Measurements from ENCODE around the gene ZSWIM7. TPM values are rescaled to one million over a fixed set of nuclear protein-coding genes. Genes with fewer than 3 reads are reported as not detected.

ZSWIM7 gene
- total RNA-seq, 1 donor from 2014 or later: 24.2 TPM

DNA sequence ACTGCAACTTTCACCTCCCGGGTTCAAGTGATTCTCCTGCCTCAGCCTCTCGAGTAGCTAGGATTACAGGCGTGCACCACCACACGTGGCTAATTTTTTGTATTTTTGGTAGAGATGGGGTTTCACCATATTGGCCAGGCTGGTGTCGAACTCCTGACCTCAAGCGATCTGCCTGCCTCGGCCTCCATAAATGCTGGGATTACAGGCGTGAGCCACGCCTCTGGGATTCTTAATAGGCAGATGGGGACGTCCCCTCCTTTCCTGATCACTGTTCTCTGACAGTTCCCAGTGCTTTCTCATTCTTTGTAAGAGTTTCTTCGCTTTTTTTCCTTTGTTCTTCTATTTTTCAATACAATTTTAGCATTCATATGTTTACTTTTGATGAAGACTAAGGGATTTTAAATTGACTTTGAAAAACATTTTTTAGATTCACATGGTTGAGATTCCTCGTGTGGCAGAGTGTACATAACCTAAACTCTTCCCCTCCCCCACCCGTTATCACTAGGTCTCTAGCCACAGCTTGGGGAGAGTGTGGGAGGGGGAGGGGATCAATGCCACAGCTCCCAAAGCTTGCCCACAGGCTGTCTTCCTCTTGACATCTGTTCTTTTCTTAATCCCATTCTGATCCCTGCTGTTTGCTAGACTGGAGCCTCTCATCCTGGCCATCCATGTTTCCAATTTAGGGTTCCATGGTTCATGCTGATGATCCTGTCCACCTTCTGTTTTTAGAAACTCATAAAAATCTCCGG lies 43.5 kb downstream of the ZSWIM7 start:
- TF ChIP-seq, protein P1, sequence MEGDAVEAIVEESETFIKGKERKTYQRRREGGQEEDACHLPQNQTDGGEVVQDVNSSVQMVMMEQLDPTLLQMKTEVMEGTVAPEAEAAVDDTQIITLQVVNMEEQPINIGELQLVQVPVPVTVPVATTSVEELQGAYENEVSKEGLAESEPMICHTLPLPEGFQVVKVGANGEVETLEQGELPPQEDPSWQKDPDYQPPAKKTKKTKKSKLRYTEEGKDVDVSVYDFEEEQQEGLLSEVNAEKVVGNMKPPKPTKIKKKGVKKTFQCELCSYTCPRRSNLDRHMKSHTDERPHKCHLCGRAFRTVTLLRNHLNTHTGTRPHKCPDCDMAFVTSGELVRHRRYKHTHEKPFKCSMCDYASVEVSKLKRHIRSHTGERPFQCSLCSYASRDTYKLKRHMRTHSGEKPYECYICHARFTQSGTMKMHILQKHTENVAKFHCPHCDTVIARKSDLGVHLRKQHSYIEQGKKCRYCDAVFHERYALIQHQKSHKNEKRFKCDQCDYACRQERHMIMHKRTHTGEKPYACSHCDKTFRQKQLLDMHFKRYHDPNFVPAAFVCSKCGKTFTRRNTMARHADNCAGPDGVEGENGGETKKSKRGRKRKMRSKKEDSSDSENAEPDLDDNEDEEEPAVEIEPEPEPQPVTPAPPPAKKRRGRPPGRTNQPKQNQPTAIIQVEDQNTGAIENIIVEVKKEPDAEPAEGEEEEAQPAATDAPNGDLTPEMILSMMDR (IDR thresholded peaks at IDR 0.05; ENCODE audit: insufficient read depth, low read length, severe bottlenecking): no peak
- H3K36me3 ChIP-seq (ENCODE audit: control insufficient read depth, insufficient read depth, low read length): peaks cover 2% of the 10 kb centered on the region
- FAIRE-seq: no peak
- H3K4me3 ChIP-seq (ENCODE audit: low read depth, low read length): no peak overlapping the region
- H3K27me3 ChIP-seq (ENCODE audit: control insufficient read depth, insufficient read depth, low read length): no peaks in the 10 kb centered on the region
- DNase-seq (ENCODE audit: low read depth): no peak

DNA sequence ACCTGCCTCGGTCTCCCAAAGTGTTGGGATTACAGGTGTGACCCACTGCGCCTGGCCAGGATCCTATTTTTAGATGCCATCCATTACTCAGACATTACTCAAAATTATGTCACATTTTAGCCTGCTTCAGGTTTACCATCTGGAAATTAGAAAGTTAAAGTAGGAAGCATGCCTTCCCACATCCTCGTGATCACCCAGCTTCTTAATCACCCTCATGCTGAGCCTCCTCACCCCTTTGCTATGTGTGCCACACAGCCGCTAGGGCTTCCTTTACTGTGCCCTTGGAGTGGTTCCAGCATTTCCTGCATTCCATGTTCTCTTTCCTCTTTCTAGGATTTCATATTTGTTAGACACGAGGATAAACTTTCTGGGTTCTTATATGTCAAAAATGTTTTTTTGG lies 45.3 kb downstream of the ZSWIM7 start:
- H3K27me3 ChIP-seq (ENCODE audit: control insufficient read depth, insufficient read depth, low read length): no peaks in the 10 kb centered on the region
- FAIRE-seq (no peak), DNase-seq (ENCODE audit: low read depth) (peak; percentile 96)
- no peak overlapping the region for H3K4me3 ChIP-seq (ENCODE audit: low read depth, low read length)
- TF ChIP-seq, protein P1 (IDR thresholded peaks at IDR 0.05; ENCODE audit: insufficient read depth, low read length, severe bottlenecking): no peak
- H3K36me3 ChIP-seq (ENCODE audit: control insufficient read depth, insufficient read depth, low read length): peaks cover 8% of the 10 kb centered on the region

DNA sequence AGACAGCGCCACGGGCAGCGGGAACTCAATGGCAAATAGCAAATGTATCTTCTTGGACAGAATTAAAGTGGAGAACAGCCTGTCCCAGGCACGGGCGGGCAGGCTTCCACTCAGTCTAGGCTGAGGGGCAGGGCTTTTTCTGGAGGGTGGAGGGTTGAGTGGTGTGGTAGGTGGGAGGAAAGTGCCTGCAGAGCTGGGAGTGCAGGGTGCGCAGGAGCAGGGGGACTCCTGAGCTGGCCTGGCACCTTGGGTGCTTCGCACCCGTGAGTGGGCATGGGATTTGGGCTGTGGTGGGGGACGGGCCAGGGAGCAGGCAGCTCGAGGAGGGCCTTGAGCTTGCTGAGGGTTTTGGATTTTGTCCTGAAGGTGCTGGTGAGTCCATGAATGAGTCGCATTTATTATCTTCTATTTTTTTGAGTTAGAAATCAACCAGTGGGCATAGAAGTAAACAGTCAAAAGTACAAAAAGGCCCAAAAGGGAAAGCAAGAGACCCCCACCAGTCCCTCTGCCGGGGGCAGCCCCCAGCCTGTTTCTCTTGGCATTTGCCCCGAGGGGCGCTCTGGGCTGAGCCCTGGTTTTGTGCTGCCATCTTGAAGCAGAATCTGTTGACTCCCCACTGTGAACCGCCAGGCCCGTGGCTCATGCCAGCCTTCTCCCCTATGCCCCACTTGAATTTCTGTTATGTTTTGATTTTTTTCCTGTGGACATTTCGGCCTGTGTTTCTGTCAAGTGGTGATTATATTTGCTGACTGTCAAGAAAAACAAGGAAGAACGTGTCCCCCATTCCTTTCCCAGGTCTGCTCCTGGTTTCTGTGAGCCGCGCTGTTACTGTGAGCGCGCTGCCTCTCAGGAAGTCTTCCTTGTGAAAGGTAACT lies 46.4 kb downstream of the ZSWIM7 start:
- peaks cover 8% of the 10 kb centered on the region for H3K36me3 ChIP-seq (ENCODE audit: control insufficient read depth, insufficient read depth, low read length)
- FAIRE-seq (no peak), DNase-seq (ENCODE audit: low read depth) (no peak)
- H3K4me3 ChIP-seq (ENCODE audit: low read depth, low read length): no peak overlapping the region
- TF ChIP-seq, protein P1 (IDR thresholded peaks at IDR 0.05; ENCODE audit: insufficient read depth, low read length, severe bottlenecking): no peak
- H3K27me3 ChIP-seq (ENCODE audit: control insufficient read depth, insufficient read depth, low read length): no peaks in the 10 kb centered on the region

DNA sequence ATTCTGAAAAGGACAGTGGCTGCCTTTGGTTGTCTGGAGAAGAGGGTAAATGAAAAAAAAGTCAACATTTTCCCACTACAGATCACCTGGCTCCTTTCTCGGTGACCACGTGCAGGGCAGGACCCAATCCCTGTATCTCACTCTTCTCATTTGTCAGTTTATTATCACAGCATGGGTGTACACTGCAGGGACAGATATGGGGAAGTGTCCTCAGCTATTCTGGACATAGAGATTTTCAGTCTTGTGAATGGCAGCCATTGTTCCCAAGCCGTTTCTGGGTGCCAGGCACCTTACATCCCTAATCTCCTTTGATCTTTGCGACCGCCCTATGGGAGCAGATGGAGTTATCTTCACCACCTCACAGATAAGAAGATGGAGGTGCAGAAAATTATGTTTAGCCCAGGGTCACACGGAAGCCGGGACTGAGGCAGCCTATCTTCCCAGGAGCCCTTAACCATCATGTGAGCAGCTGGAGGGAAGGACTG lies 47.4 kb downstream of the ZSWIM7 start:
- Histone ChIP-seq H3K4me3 (ENCODE audit: low read depth, low read length) (no peak overlapping the region), H3K36me3 (ENCODE audit: control insufficient read depth, insufficient read depth, low read length) (peaks cover 8% of the 10 kb centered on the region), H3K27me3 (ENCODE audit: control insufficient read depth, insufficient read depth, low read length) (no peaks in the 10 kb centered on the region)
- FAIRE-seq: no peak
- no peak for DNase-seq (ENCODE audit: low read depth)
- TF ChIP-seq, protein P1 (IDR thresholded peaks at IDR 0.05; ENCODE audit: insufficient read depth, low read length, severe bottlenecking): no peak

DNA sequence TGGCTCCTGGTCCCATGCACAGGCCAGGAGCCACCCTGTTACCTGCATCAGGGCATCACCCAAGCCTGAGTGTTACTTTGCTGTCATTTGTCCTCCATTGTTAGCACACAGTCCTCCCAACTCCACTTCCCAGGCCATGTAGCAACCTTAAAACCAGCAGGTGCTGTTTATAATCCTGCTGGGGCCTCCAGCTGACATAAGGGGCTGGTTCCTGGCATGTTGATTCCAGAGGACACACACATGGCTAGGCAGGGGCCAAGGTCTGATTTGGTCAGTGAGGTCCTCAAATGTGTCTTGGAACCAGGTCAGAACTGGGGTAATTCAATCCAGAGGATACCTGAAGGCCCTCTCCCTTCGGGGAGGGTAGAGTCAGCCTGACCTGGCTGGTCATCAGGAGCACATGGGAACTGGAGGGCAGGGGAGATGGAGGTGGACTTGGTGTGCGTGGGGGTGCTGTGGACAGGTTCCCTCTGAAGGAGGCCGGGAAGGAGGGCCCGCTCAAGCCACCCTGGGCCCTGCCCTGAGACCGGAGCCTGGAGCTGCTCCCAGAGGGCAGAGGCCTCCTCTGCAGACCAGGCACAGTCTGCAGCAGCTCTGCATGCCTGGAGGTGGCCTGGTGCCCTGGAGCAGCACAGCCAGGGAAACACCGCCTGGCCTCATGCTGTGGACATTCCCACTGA lies 48.0 kb downstream of the ZSWIM7 start:
- no peaks in the 10 kb centered on the region for H3K27me3 ChIP-seq (ENCODE audit: control insufficient read depth, insufficient read depth, low read length)
- TF ChIP-seq, protein P1 (IDR thresholded peaks at IDR 0.05; ENCODE audit: insufficient read depth, low read length, severe bottlenecking): no peak
- peaks cover 8% of the 10 kb centered on the region for H3K36me3 ChIP-seq (ENCODE audit: control insufficient read depth, insufficient read depth, low read length)
- FAIRE-seq (no peak), DNase-seq (ENCODE audit: low read depth) (no peak)
- H3K4me3 ChIP-seq (ENCODE audit: low read depth, low read length): no peak overlapping the region

Data from bronchial epithelial cell (primary cell).